Naive thymus-derived CD4-positive, alpha-beta T cell (primary cell): Measurements from ENCODE around the gene TCP11L1. TPM values are rescaled to one million over a fixed set of nuclear protein-coding genes. Genes with fewer than 3 reads are reported as not detected.
A peak's percentile ranks its signal among the peaks of the same experiment; 100 is the strongest.

Source experiments
- ATAC-seq: fragments of 150-1000 bp; cut with Tn5 transposase; 2 replicates; pipeline ENCODE4 v1.10.0; 2021; ENCODE audit warnings: mild to moderate bottlenecking, moderate library complexity
- CTCF ChIA-PET: fragments of 350-600 bp; sonication (Branson Sonifier 250); formaldehyde crosslinking; loops from one replicate; lab custom pipeline; 2021; ENCODE audit warnings: antibody characterized with exemption; lab: Charles Lee
- POLR2A ChIA-PET: fragments of 350-600 bp; sonication (Branson Sonifier 250); formaldehyde crosslinking; loops from one replicate; lab custom pipeline; 2021; ENCODE audit warnings: antibody characterized with exemption, inconsistent platforms; lab: Charles Lee
- DNase-seq, 9 donors: peaks; one replicate each; pipeline versions ENCODE4 v3.0.0 to v3.0.0-alpha.2; 2020 to 2022; ENCODE audit warnings: mixed read lengths in 1 of 9
- H3K27ac ChIP-seq: one replicate; pipeline ENCODE4 v1.7.0; 2013; ENCODE audit warnings: mild to moderate bottlenecking, low read depth, low read length, moderate library complexity
- H3K27me3 ChIP-seq, 2 donors: one replicate each; pipeline ENCODE4 v1.7.0; 2013; ENCODE audit warnings: low read length in 2 of 2, mild to moderate bottlenecking in 2 of 2, moderate library complexity in 2 of 2; ENCODE audit not compliant: control insufficient read depth in 2 of 2, insufficient read depth in 2 of 2
- H3K36me3 ChIP-seq, 3 experiments: 1 replicate in 2 of 3; 2 replicates in 1 of 3; pipeline ENCODE4 v1.7.0; 2013; ENCODE audit warnings: low read length in 3 of 3, mild to moderate bottlenecking in 3 of 3, moderate library complexity in 1 of 3; ENCODE audit not compliant: insufficient read depth in 3 of 3, control insufficient read depth in 2 of 3
- H3K4me1 ChIP-seq, 2 donors: one replicate each; pipeline ENCODE4 v1.7.0; 2013; ENCODE audit warnings: low read length in 2 of 2, mild to moderate bottlenecking in 2 of 2, moderate library complexity in 1 of 2; ENCODE audit not compliant: control insufficient read depth in 2 of 2, insufficient read depth in 2 of 2
- H3K4me3 ChIP-seq: 2 replicates; pipeline ENCODE4 v1.7.0; 2013; ENCODE audit warnings: mild to moderate bottlenecking, low read length
- H3K9me3 ChIP-seq, 3 experiments: 1 replicate in 2 of 3; 2 replicates in 1 of 3; pipeline ENCODE4 v1.7.0; 2013; ENCODE audit warnings: low read length in 3 of 3; ENCODE audit not compliant: control insufficient read depth in 2 of 3
- H3K27ac Mint-ChIP-seq, 9 donors: one replicate each; pipeline ENCODE4 v1.8.0; 2020 to 2022; ENCODE audit warnings: mixed read lengths in 9 of 9, mild to moderate bottlenecking in 8 of 9, moderate library complexity in 5 of 9, inconsistent platforms in 2 of 9
- H3K27me3 Mint-ChIP-seq, 5 donors: one replicate each; pipeline ENCODE4 v1.8.0; 2021 to 2022; ENCODE audit warnings: mixed read lengths in 5 of 5, mild to moderate bottlenecking in 1 of 5
- H3K36me3 Mint-ChIP-seq, 5 donors: one replicate each; pipeline ENCODE4 v1.8.0; 2020 to 2022; ENCODE audit warnings: mixed read lengths in 5 of 5, mild to moderate bottlenecking in 3 of 5, inconsistent platforms in 1 of 5
- H3K4me1 Mint-ChIP-seq, 7 donors: one replicate each; pipeline ENCODE4 v1.8.0; 2020 to 2022; ENCODE audit warnings: mixed read lengths in 7 of 7, mild to moderate bottlenecking in 3 of 7, inconsistent platforms in 1 of 7
- H3K4me3 Mint-ChIP-seq, 10 donors: one replicate each; pipeline ENCODE4 v1.8.0; 2020 to 2022; ENCODE audit warnings: mild to moderate bottlenecking in 10 of 10, mixed read lengths in 10 of 10, moderate library complexity in 6 of 10, inconsistent platforms in 2 of 10
- H3K9me3 Mint-ChIP-seq, 11 donors: one replicate each; pipeline ENCODE4 v1.8.0; 2020 to 2022; ENCODE audit warnings: mixed read lengths in 11 of 11, mild to moderate bottlenecking in 4 of 11, inconsistent platforms in 1 of 11, moderate library complexity in 1 of 11
- intact Hi-C, 2 donors: fragments of 100-400 bp; cut with micrococcal nuclease; formaldehyde crosslinking; loops; one replicate each; pipeline ENCODE4 v1.15.1; 2023
- polyA plus RNA-seq, 2 donors: library from polyadenylated mRNA; unstranded; fragments of 300-500 nt; fragmentation: Illumina TruSeq; gene quantifications; one replicate each; pipeline ENCODE4 v1.2.3, GENCODE V29; 2021
- total RNA-seq, 6 experiments: library from RNA in 5 of 6; stranded (reverse) in 5 of 6; gene quantifications; 1 replicate in 5 of 6; 2 replicates in 1 of 6; pipeline ENCODE4 v1.2.3 and lab custom pipeline; 2021 to 2026

The TCP11L1 gene
- total and polyA plus RNA-seq, 7 experiments from 2014 or later, result 1.8 to 17.1 (median 11.9) TPM

GRCh38 chr11:33072465-33072864, 33.1 kb downstream of the TCP11L1 start:
- Mint-ChIP-seq H3K27ac (no peak overlapping the region), H3K4me1 (no peaks in the 10 kb centered on the region)

DNA sequence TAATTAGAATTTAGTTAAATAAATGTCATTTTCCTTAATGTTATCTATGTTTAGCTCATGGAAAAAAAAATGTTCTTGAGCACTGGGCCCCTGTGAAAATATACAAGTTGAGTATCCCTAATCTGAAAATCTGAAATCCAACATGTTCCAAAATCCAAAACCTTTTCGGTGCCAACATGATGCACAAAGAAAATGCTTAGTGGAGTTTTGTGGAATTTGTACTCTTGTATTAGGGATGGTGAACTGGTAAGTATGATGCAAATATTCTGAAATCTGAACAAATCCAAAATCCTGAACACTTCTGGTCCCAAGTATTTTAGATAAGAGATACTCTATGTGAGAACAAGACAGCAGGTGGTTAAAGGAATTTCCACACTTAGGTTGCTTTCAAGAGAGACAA, 44.5 kb downstream of the TCP11L1 start:
- POLR2A ChIA-PET, result no interaction called here
- CTCF ChIA-PET, result no interaction called here

More at GRCh38 chr11:33072465-33072864, 33.1 kb downstream of the TCP11L1 start:
- Mint-ChIP-seq H3K36me3 (peaks cover 25 to 51% (median 37%) of the 10 kb centered on the region in 5 donors), H3K9me3 (no peaks in the 10 kb centered on the region), H3K27me3 (no peaks in the 10 kb centered on the region), H3K4me3 (no peak overlapping the region)
- ChIA-PET POLR2A (interaction anchor here (0.6 kb wide), 1 partner anchor 47 kb away, joined by 3 read pairs; no protein-coding TSS in a partner anchor), CTCF (no interaction called here)
- H3K9me3 ChIP-seq, result no peaks in the 10 kb centered on the region
- no peaks in the 10 kb centered on the region for H3K27me3 ChIP-seq
- intact Hi-C loops, result no loop called here
- ATAC-seq (no peak), DNase-seq (no peak)
- H3K4me1 ChIP-seq, result no peaks in the 10 kb centered on the region
- H3K27ac ChIP-seq, result no peak overlapping the region
- H3K4me3 ChIP-seq, result no peak overlapping the region
- peaks cover 10 to 67% (median 11%) of the 10 kb centered on the region in 3 experiments for H3K36me3 ChIP-seq

GRCh38 chr11:33086017-33086416, 46.6 kb downstream of the TCP11L1 start:
- Histone ChIP-seq H3K4me1 (no peaks in the 10 kb centered on the region), H3K27me3 (no peaks in the 10 kb centered on the region), H3K9me3 (no peaks in the 10 kb centered on the region), H3K4me3 (no peak overlapping the region), H3K27ac (no peak overlapping the region), H3K36me3 (peaks cover 0 to 24% (median 0%) of the 10 kb centered on the region in 3 experiments)
- DNase-seq (no peak), ATAC-seq (no peak)
- CTCF ChIA-PET, result interaction anchor here (0.6 to 2.1 kb wide), 1 partner anchor 21 kb away, joined by 3 to 4 read pairs; no protein-coding TSS in a partner anchor
- POLR2A ChIA-PET, result no interaction called here
- no peaks in the 10 kb centered on the region for H3K27me3 Mint-ChIP-seq
- H3K4me3 Mint-ChIP-seq, result no peak overlapping the region
- intact Hi-C loops, result no loop called here
- peaks cover 4 to 43% (median 28%) of the 10 kb centered on the region in 5 donors for H3K36me3 Mint-ChIP-seq
- no peaks in the 10 kb centered on the region for H3K9me3 Mint-ChIP-seq
- H3K4me1 Mint-ChIP-seq, result no peaks in the 10 kb centered on the region
- peak overlapping the region in 3 of 9 donors; percentile 24 to 70 (median 46) for H3K27ac Mint-ChIP-seq

More for the DNA sequence above, 44.5 kb downstream of the TCP11L1 start:
- H3K4me1 ChIP-seq, result no peaks in the 10 kb centered on the region
- Mint-ChIP-seq H3K4me3 (no peak overlapping the region), H3K36me3 (peaks cover 4 to 37% (median 24%) of the 10 kb centered on the region in 5 donors), H3K9me3 (no peaks in the 10 kb centered on the region), H3K27me3 (no peaks in the 10 kb centered on the region), H3K27ac (peak overlapping the region in 5 of 9 donors; percentile 17 to 63 (median 38)), H3K4me1 (no peaks in the 10 kb centered on the region)
- H3K27ac ChIP-seq, result no peak overlapping the region
- no peak for DNase-seq
- peaks cover 0 to 24% (median 0%) of the 10 kb centered on the region in 3 experiments for H3K36me3 ChIP-seq
- no peaks in the 10 kb centered on the region for H3K27me3 ChIP-seq
- no peak overlapping the region for H3K4me3 ChIP-seq
- no peaks in the 10 kb centered on the region for H3K9me3 ChIP-seq
- ATAC-seq, result no peak
- intact Hi-C loops, result no loop called here

GRCh38 chr11:33089776-33090175, 50.4 kb downstream of the TCP11L1 start:
- intact Hi-C loops, result no loop called here
- Histone ChIP-seq H3K27ac (no peak overlapping the region), H3K4me3 (no peak overlapping the region), H3K4me1 (no peaks in the 10 kb centered on the region), H3K36me3 (peaks cover 0 to 11% (median 0%) of the 10 kb centered on the region in 3 experiments), H3K27me3 (no peaks in the 10 kb centered on the region), H3K9me3 (no peaks in the 10 kb centered on the region)
- POLR2A ChIA-PET, result no interaction called here
- DNase-seq (no peak), ATAC-seq (no peak)
- Mint-ChIP-seq H3K4me3 (no peak overlapping the region), H3K27me3 (no peaks in the 10 kb centered on the region), H3K27ac (peak overlapping the region in 3 of 9 donors; percentile 6 to 41 (median 37)), H3K4me1 (no peaks in the 10 kb centered on the region), H3K36me3 (peaks cover 6 to 37% (median 26%) of the 10 kb centered on the region in 5 donors), H3K9me3 (no peaks in the 10 kb centered on the region)
- CTCF ChIA-PET, result no interaction called here

DNA sequence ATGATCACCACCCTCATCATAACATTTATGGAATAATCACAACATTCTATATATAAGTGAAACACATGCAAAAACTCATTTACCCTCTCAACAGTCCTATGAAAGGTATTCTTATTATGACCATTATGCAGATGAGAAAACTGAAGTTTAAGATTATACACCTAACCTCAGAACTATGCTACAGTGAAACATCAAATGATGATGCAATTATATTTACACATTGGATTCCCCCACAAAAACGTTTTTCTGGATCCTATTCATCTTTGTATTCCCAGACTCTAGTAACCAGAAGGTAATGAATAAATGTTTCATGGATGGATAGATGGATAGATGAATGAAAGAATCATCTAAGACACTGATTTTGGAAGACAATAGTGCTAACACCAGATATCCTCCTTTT, 54.8 kb downstream of the TCP11L1 start:
- Mint-ChIP-seq H3K9me3 (no peaks in the 10 kb centered on the region), H3K4me1 (peaks cover 0 to 3% (median 0%) of the 10 kb centered on the region in 7 donors), H3K27me3 (no peaks in the 10 kb centered on the region), H3K27ac (no peak overlapping the region), H3K4me3 (no peak overlapping the region), H3K36me3 (peaks cover 11 to 44% (median 34%) of the 10 kb centered on the region in 5 donors)
- Histone ChIP-seq H3K36me3 (peaks cover 0 to 21% (median 20%) of the 10 kb centered on the region in 3 experiments), H3K9me3 (no peaks in the 10 kb centered on the region), H3K27me3 (no peaks in the 10 kb centered on the region), H3K27ac (no peak overlapping the region), H3K4me1 (no peaks in the 10 kb centered on the region), H3K4me3 (no peak overlapping the region)
- ChIA-PET CTCF (no interaction called here), POLR2A (no interaction called here)
- ATAC-seq (no peak), DNase-seq (no peak)
- intact Hi-C loops, result no loop called here

- ATAC-seq (no peak), DNase-seq (no peak)
- H3K27me3 ChIP-seq, result no peaks in the 10 kb centered on the region
- H3K36me3 Mint-ChIP-seq, result peaks cover 10 to 48% (median 37%) of the 10 kb centered on the region in 5 donors
- peaks cover 0 to 4% (median 0%) of the 10 kb centered on the region in 7 donors for H3K4me1 Mint-ChIP-seq
- no peaks in the 10 kb centered on the region for H3K27me3 Mint-ChIP-seq
- H3K27ac Mint-ChIP-seq, result no peak overlapping the region
- H3K9me3 ChIP-seq, result no peaks in the 10 kb centered on the region
- H3K4me1 ChIP-seq, result no peaks in the 10 kb centered on the region
- ChIA-PET POLR2A (no interaction called here), CTCF (no interaction called here)
- H3K4me3 ChIP-seq, result no peak overlapping the region
- no peak overlapping the region for H3K4me3 Mint-ChIP-seq
- H3K36me3 ChIP-seq, result peaks cover 0 to 30% (median 6%) of the 10 kb centered on the region in 3 experiments
- H3K27ac ChIP-seq, result no peak overlapping the region
- intact Hi-C loops, result no loop called here
- H3K9me3 Mint-ChIP-seq, result no peaks in the 10 kb centered on the region
Measured at GRCh38 chr11:33103836-33104235, 64.5 kb downstream of the TCP11L1 start.
